ENCODE results near the gene DCAF11. TPM values are rescaled to one million over a fixed set of nuclear protein-coding genes. Genes with fewer than 3 reads are reported as not detected.

DCAF11 gene
- total and polyA plus RNA-seq, 2 of the 8 experiments (the other 6 are each of a cell fraction or from before 2014, with no cell fraction given) = 60.4 to 63.6 TPM

GRCh38 chr14:24093901-24094840, 20.4 kb upstream of the DCAF11 start, which contains the start of gene PCK2 (continued):
- TF ChIP-seq USF2 (IDR thresholded peaks at IDR 0.05; ENCODE audit: low read length) (no peak), ZNF274 (IDR thresholded peaks at IDR 0.05; ENCODE audit: borderline replicate concordance, extremely low read depth, low read length) (no peak), GTF2F1 (IDR thresholded peaks at IDR 0.05; ENCODE audit: borderline replicate concordance, low read depth, low read length) (peak; percentile 53; the same call in 1 of the 2 replicates), HDAC2 (IDR thresholded peaks at IDR 0.05; ENCODE audit: borderline replicate concordance in 1 of 2, low read depth in 2 of 2, low read length in 2 of 2) (no peak), CHD2 (IDR thresholded peaks at IDR 0.05; ENCODE audit: low read length) (no peak), CHD7 (IDR thresholded peaks at IDR 0.05; ENCODE audit: insufficient replicate concordance, low read length) (no peak), SUZ12 (IDR thresholded peaks at IDR 0.05; ENCODE audit: low read length) (no peak)

All from H1 (cell line).